C4-2B (cell line): ENCODE data around the gene FBXL15.

Source experiments
- H3K27ac ChIP-seq: fragments of 450-650 bp; 2 replicates; pipeline ENCODE4 v1.5.1; 2017
- CTCF ChIP-seq: fragments of 450-650 bp; conservative IDR thresholded peaks from 2 replicates; pipeline ENCODE4 v1.5.1; 2017; ENCODE audit warnings: mild to moderate bottlenecking
- ZFX ChIP-seq: fragments of 450-650 bp; IDR thresholded peaks from 2 replicates; pipeline ENCODE4 v1.6.1; 2017

FBXL15 gene

GRCh38 chr10:102455893-102456471 is 35.3 kb downstream of the FBXL15 start:
- no peak for TF ChIP-seq CTCF
- TF ChIP-seq ZFX: no peak
- H3K27ac ChIP-seq: no peak overlapping the region

GRCh38 chr10:102457591-102458150 is 37.0 kb downstream of the FBXL15 start:
- TF ChIP-seq ZFX (no peak), CTCF (no peak)
- H3K27ac ChIP-seq: no peak overlapping the region

GRCh38 chr10:102458656-102459055 is 38.0 kb downstream of the FBXL15 start:
- TF ChIP-seq CTCF (no peak), ZFX (no peak)
- no peak overlapping the region for H3K27ac ChIP-seq

GRCh38 chr10:102460836-102461186 is 40.2 kb downstream of the FBXL15 start:
- TF ChIP-seq ZFX (no peak), CTCF (no peak)
- peak overlapping the region; percentile 40; the same call in 1 of the 2 replicates for H3K27ac ChIP-seq

- TF ChIP-seq CTCF (no peak), ZFX (no peak)
- peak overlapping the region; percentile 40 for H3K27ac ChIP-seq
Observed at GRCh38 chr10:102461187-102462054, 40.8 kb downstream of the FBXL15 start.

GRCh38 chr10:102462512-102463054 is 41.9 kb downstream of the FBXL15 start:
- H3K27ac ChIP-seq: no peak overlapping the region
- TF ChIP-seq ZFX (no peak), CTCF (no peak)

GRCh38 chr10:102463983-102464382 is 43.3 kb downstream of the FBXL15 start:
- no peak overlapping the region for H3K27ac ChIP-seq
- TF ChIP-seq ZFX (no peak), CTCF (no peak)
